Thymus (tissue), 11 donors: ENCODE data around the gene THOP1. TPM values are rescaled to one million over a fixed set of nuclear protein-coding genes. Genes with fewer than 3 reads are reported as not detected.
"Not testable (repeated sequence)": the region's sequence is repeated elsewhere in the genome, so short reads cannot be mapped to it uniquely, and the experiment has no call there.

Experiments
- DNase-seq, 9 donors: peaks; one replicate each; pipeline ENCODE4 v3.0.0-alpha.2; 2013; ENCODE audit warnings: low spot score in 9 of 9, low read depth in 6 of 9, missing footprints in 1 of 9
- H3K27ac ChIP-seq, 2 donors: one replicate each; pipeline ENCODE4 v1.5.1; 2013; ENCODE audit warnings: control low read depth in 1 of 2, low read depth in 1 of 2, low read length in 1 of 2, mild to moderate bottlenecking in 1 of 2, moderate library complexity in 1 of 2
- H3K27me3 ChIP-seq, 2 donors: one replicate each; pipeline ENCODE4 v1.5.1; 2013; ENCODE audit warnings: low read length in 1 of 2; ENCODE audit not compliant: control insufficient read depth in 2 of 2, insufficient read depth in 1 of 2
- H3K36me3 ChIP-seq, 2 donors: one replicate each; pipeline ENCODE4 v1.5.1; 2013; ENCODE audit warnings: low read length in 1 of 2, mild to moderate bottlenecking in 1 of 2, moderate library complexity in 1 of 2; ENCODE audit not compliant: control insufficient read depth in 2 of 2, insufficient read depth in 2 of 2
- H3K4me1 ChIP-seq, 2 donors: one replicate each; pipeline ENCODE4 v1.5.1; 2013; ENCODE audit warnings: low read length in 2 of 2; ENCODE audit not compliant: control insufficient read depth in 2 of 2, insufficient read depth in 2 of 2
- H3K4me3 ChIP-seq, 2 donors: one replicate each; pipeline ENCODE4 v1.5.1; 2013; ENCODE audit warnings: low read length in 2 of 2, control low read depth in 1 of 2, mild to moderate bottlenecking in 1 of 2
- H3K9me3 ChIP-seq, 2 donors: one replicate each; pipeline ENCODE4 v1.5.1; 2013; ENCODE audit warnings: low read length in 1 of 2, mild to moderate bottlenecking in 1 of 2; ENCODE audit not compliant: control insufficient read depth in 2 of 2, insufficient read depth in 1 of 2
- WGBS: extraction: QIAGEN DNeasy Blood & Tissue Kit; methylation state at CpG from one replicate; pipeline ENCODE4 v1.1.7; 2013; 5-methylcytosine and 5-hydroxymethylcytosine counted together
- polyA plus RNA-seq: library from polyadenylated mRNA; stranded (reverse); fragments of 200-250 nt; gene quantifications from one replicate; pipeline ENCODE4 v1.2.3, GENCODE V29; 2013
- total RNA-seq: library from RNA; stranded (reverse); fragments of 120-200 nt; gene quantifications from one replicate; pipeline ENCODE4 v1.2.4, GENCODE V29; 2013
- donor health status: healthy.

The THOP1 gene
- total and polyA plus RNA-seq, 2 donors, result 62.7 to 93.9 TPM

GRCh38 chr19:2783781-2784145, 1.5 kb upstream of the THOP1 start:
- H3K27ac ChIP-seq, result peak overlapping the region; percentile 81 to 98

GRCh38 chr19:2787115-2787514, 1.8 kb downstream of the THOP1 start:
- no peak overlapping the region for H3K4me3 ChIP-seq
- peaks cover 11 to 35% of the 10 kb centered on the region in 2 donors for H3K4me1 ChIP-seq
- H3K9me3 ChIP-seq, result peaks cover 0 to 5% of the 10 kb centered on the region in 2 donors
- no peak for DNase-seq
- WGBS, result 95% methylated on average over 8 of the region's 8 CpGs
- peaks cover 21 to 32% of the 10 kb centered on the region in 2 donors for H3K36me3 ChIP-seq
- no peak overlapping the region for H3K27ac ChIP-seq
- no peaks in the 10 kb centered on the region for H3K27me3 ChIP-seq

More at GRCh38 chr19:2783781-2784145, 1.5 kb upstream of the THOP1 start:
- no peak for DNase-seq
- H3K36me3 ChIP-seq, result peaks cover 8 to 29% of the 10 kb centered on the region in 2 donors
- 94% methylated on average over 7 of the region's 7 CpGs for WGBS
- H3K4me1 ChIP-seq, result peaks cover 26 to 56% of the 10 kb centered on the region in 2 donors
- H3K4me3 ChIP-seq, result peak overlapping the region; percentile 67 to 99
- no peaks in the 10 kb centered on the region for H3K27me3 ChIP-seq
- H3K9me3 ChIP-seq, result peaks cover 0 to 5% of the 10 kb centered on the region in 2 donors

GRCh38 chr19:2788237-2788636, 2.9 kb downstream of the THOP1 start:
- H3K9me3 ChIP-seq, result peaks cover 0 to 5% of the 10 kb centered on the region in 2 donors
- peaks cover 11 to 30% of the 10 kb centered on the region in 2 donors for H3K4me1 ChIP-seq
- H3K27me3 ChIP-seq, result no peaks in the 10 kb centered on the region
- DNase-seq, result no peak
- H3K4me3 ChIP-seq, result no peak overlapping the region
- 86% methylated on average over 5 of the region's 5 CpGs for WGBS
- H3K27ac ChIP-seq, result no peak overlapping the region
- peaks cover 26 to 39% of the 10 kb centered on the region in 2 donors for H3K36me3 ChIP-seq

GRCh38 chr19:2790194-2790556, 4.9 kb downstream of the THOP1 start:
- no peak for DNase-seq
- peaks cover 44 to 57% of the 10 kb centered on the region in 2 donors for H3K36me3 ChIP-seq
- WGBS, result 99% methylated on average over 14 of the region's 14 CpGs
- H3K27ac ChIP-seq, result no peak overlapping the region
- H3K27me3 ChIP-seq, result no peaks in the 10 kb centered on the region
- peaks cover 0 to 11% of the 10 kb centered on the region in 2 donors for H3K4me1 ChIP-seq
- H3K9me3 ChIP-seq, result no peaks in the 10 kb centered on the region
- no peak overlapping the region for H3K4me3 ChIP-seq

- H3K27me3 ChIP-seq, result no peaks in the 10 kb centered on the region
- peaks cover 0 to 11% of the 10 kb centered on the region in 2 donors for H3K4me1 ChIP-seq
- H3K4me3 ChIP-seq, result no peak overlapping the region
- peaks cover 0 to 1% of the 10 kb centered on the region in 2 donors for H3K9me3 ChIP-seq
- WGBS, result 96% methylated on average over 32 of the region's 32 CpGs
- no peak for DNase-seq
- no peak overlapping the region for H3K27ac ChIP-seq
- peaks cover 49 to 63% of the 10 kb centered on the region in 2 donors for H3K36me3 ChIP-seq
Measured at GRCh38 chr19:2790557-2791271, 5.4 kb downstream of the THOP1 start.

- Histone ChIP-seq H3K4me3 (no peak overlapping the region), H3K27me3 (no peaks in the 10 kb centered on the region), H3K4me1 (peaks cover 0 to 4% of the 10 kb centered on the region in 2 donors), H3K36me3 (peaks cover 57 to 69% of the 10 kb centered on the region in 2 donors), H3K27ac (no peak overlapping the region), H3K9me3 (peaks cover 0 to 1% of the 10 kb centered on the region in 2 donors)
- no peak for DNase-seq
- 94% methylated on average over 16 of the region's 16 CpGs for WGBS
Measured at GRCh38 chr19:2791440-2791839, 6.1 kb downstream of the THOP1 start.

GRCh38 chr19:2791876-2792275, 6.6 kb downstream of the THOP1 start:
- WGBS, result 97% methylated on average over 16 of the region's 16 CpGs
- Histone ChIP-seq H3K36me3 (peaks cover 61 to 73% of the 10 kb centered on the region in 2 donors), H3K9me3 (peaks cover 0 to 1% of the 10 kb centered on the region in 2 donors), H3K4me1 (peaks cover 0 to 3% of the 10 kb centered on the region in 2 donors), H3K27me3 (no peaks in the 10 kb centered on the region), H3K4me3 (no peak overlapping the region), H3K27ac (no peak overlapping the region)
- DNase-seq, result no peak

- peaks cover 69 to 79% of the 10 kb centered on the region in 2 donors for H3K36me3 ChIP-seq
- 92% methylated on average over 10 of the region's 10 CpGs for WGBS
- H3K9me3 ChIP-seq, result not testable (repeated sequence)
Measured at GRCh38 chr19:2792666-2793065, 7.4 kb downstream of the THOP1 start.

GRCh38 chr19:2793126-2793525, 7.8 kb downstream of the THOP1 start:
- H3K4me3 ChIP-seq, result no peak overlapping the region

More at GRCh38 chr19:2792666-2793065, 7.4 kb downstream of the THOP1 start:
- not testable (repeated sequence) for H3K27ac ChIP-seq, H3K4me3 ChIP-seq, H3K27me3 ChIP-seq, DNase-seq, H3K4me1 ChIP-seq

More at GRCh38 chr19:2793126-2793525, 7.8 kb downstream of the THOP1 start:
- H3K27me3 ChIP-seq, result no peaks in the 10 kb centered on the region
- no peak for DNase-seq
- H3K36me3 ChIP-seq, result peaks cover 73 to 78% of the 10 kb centered on the region in 2 donors
- H3K4me1 ChIP-seq, result no peaks in the 10 kb centered on the region
- peaks cover 0 to 1% of the 10 kb centered on the region in 2 donors for H3K9me3 ChIP-seq
- no peak overlapping the region for H3K27ac ChIP-seq
- 95% methylated on average over 7 of the region's 7 CpGs for WGBS
